ENCODE data around the gene CBARP. TPM values are rescaled to one million over a fixed set of nuclear protein-coding genes. Genes with fewer than 3 reads are reported as not detected.
A peak's percentile ranks its signal among the peaks of the same experiment; 100 is the strongest.

CBARP gene
- total RNA-seq, 1 donor from 2014 or later: 0.96 TPM

DNA sequence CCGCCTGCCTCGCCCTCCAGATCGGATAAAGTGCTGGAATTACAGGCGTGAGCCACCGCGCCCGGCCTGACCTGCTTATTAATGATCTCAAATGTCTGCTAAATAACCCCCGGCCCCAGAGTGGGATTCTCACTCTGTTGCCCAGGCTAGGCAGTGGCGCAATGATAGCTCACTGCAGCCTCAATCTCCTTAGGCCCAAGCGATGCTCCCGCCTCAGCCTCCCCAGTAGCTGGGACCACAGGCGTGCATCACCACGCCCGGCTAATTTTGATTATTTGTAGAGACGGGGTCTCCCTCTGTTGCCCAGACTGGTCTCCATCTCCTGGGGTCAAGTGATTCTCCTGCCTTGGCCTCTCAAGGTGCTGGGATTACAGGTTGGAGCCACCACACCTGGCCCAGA, 3.1 kb upstream of the CBARP start:
- Histone ChIP-seq H3K9me3 (replicated peaks) (no peaks in the 10 kb centered on the region), H3K27ac (replicated peaks) (peak overlapping the region; percentile 100), H3K27me3 (ENCODE audit: low read depth) (peaks cover 6% of the 10 kb centered on the region), H3K36me3 (no peaks in the 10 kb centered on the region), H3K4me1 (peaks cover 83% of the 10 kb centered on the region), H3K4me3 (peak overlapping the region; percentile 90)
- DNase-seq: no peak
- no peak for TF ChIP-seq CTCF (IDR thresholded peaks at IDR 0.05; ENCODE audit: borderline replicate concordance)
- intact Hi-C loops (cut with micrococcal nuclease): no loop called here

DNA sequence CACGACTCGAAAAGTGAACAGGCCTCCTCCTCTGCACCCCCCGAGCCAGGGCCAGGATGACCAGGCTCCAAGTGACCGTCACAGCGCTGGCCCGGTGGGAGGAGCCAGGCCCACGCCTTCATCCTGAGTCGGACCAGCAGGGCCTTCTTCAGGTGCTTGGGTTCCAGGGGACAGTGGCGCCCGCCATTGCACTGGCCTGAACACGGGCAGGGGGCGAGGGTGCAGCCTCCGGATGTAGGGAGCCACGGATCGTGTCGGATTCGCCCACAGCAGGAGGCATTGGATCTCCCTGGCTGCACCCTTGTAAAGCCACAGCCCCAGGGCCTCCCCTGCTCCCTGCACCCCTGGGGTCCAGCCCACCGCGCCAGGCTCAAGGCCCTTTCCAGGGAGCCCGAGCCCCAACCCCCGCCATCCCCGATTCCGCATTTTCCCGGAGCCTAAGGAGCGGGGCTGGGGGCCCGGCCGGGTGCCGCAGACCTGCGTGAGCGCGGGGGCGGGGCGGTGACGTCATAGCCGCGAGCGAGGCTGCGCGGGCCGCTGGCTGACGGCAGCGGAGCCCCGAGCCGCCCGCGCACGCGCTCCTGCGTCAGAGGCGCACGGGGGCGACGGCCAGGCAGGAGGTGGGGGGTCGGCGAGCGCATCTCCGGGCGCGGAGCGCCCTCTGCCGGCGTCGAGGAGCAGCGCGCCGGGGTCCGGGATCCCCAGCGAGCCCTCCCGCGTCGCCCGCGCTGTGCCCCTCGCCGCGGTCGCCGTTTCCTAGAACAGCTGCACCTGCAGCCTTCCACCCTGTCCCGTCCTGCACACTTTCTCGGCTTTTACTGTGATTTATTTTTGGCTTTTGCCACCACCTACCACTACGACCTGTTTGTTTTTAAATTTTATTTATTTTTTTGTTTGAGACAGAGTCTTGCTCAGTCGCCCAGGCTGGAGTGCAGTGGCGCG, 2.3 kb upstream of the CBARP start:
- H3K9me3 ChIP-seq (replicated peaks): no peaks in the 10 kb centered on the region
- H3K27me3 ChIP-seq (ENCODE audit: low read depth): peaks cover 6% of the 10 kb centered on the region
- H3K4me3 ChIP-seq: peak overlapping the region; percentile 90
- intact Hi-C loops (cut with micrococcal nuclease): no loop called here
- H3K27ac ChIP-seq (replicated peaks): peak overlapping the region; percentile 100
- DNase-seq: peak; percentile 90
- H3K36me3 ChIP-seq: no peaks in the 10 kb centered on the region
- peak; percentile 93 for TF ChIP-seq CTCF (IDR thresholded peaks at IDR 0.05; ENCODE audit: borderline replicate concordance)
- peaks cover 75% of the 10 kb centered on the region for H3K4me1 ChIP-seq

GRCh38 chr19:1239420-1239795, 1.6 kb upstream of the CBARP start:
- H3K4me1 ChIP-seq: peaks cover 68% of the 10 kb centered on the region

GRCh38 chr19:1238369-1239303, 831 bp upstream of the CBARP start:
- Histone ChIP-seq H3K4me1 (peaks cover 62% of the 10 kb centered on the region), H3K27me3 (ENCODE audit: low read depth) (peaks cover 6% of the 10 kb centered on the region), H3K27ac (replicated peaks) (peak overlapping the region; percentile 33), H3K4me3 (peak overlapping the region; percentile 73), H3K36me3 (no peaks in the 10 kb centered on the region), H3K9me3 (replicated peaks) (no peaks in the 10 kb centered on the region)
- TF ChIP-seq CTCF (IDR thresholded peaks at IDR 0.05; ENCODE audit: borderline replicate concordance): no peak
- intact Hi-C loops (cut with micrococcal nuclease): no loop called here
- no peak for DNase-seq

More at GRCh38 chr19:1239420-1239795, 1.6 kb upstream of the CBARP start:
- no peak for DNase-seq
- H3K27ac ChIP-seq (replicated peaks): peak overlapping the region; percentile 100
- H3K4me3 ChIP-seq: peak overlapping the region; percentile 90
- no peak for TF ChIP-seq CTCF (IDR thresholded peaks at IDR 0.05; ENCODE audit: borderline replicate concordance)
- H3K36me3 ChIP-seq: no peaks in the 10 kb centered on the region
- no peaks in the 10 kb centered on the region for H3K9me3 ChIP-seq (replicated peaks)
- intact Hi-C loops (cut with micrococcal nuclease): no loop called here
- H3K27me3 ChIP-seq (ENCODE audit: low read depth): peaks cover 6% of the 10 kb centered on the region

DNA sequence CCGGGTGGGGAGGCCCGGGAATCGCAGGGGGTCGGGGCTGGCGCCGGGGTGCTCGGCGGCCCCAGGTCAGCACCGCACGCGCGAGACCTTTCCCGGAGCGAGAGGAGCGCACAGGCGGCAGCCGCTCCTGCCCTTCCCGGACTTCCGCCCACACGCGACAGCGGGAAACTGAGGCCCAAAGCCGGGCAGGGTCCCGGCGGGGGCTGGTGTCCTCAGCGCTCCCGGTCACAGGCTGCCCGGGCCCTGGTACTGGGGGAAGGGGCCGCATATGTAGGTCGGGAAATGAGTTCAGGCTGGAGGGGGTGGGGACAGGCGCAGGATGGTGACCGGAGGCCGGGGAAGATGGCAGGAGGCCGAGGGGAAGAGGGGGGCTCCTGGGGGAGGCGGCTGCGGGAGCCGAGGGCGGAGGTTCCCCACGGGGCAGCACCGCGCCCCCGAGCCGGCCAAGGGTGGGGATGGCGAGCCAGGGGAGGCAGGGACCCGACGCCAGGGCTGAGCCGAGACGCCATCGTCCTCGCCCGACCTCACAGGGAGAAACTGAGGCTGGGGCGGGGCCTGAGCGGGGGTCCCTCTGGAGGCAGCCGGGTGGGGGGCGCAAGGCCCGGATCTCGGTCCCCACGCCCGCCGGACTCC, 662 bp downstream of the CBARP start:
- Histone ChIP-seq H3K4me1 (peaks cover 62% of the 10 kb centered on the region), H3K9me3 (replicated peaks) (no peaks in the 10 kb centered on the region), H3K27me3 (ENCODE audit: low read depth) (peaks cover 6% of the 10 kb centered on the region), H3K27ac (replicated peaks) (no peak overlapping the region), H3K36me3 (no peaks in the 10 kb centered on the region), H3K4me3 (peak overlapping the region; percentile 73)
- intact Hi-C loops (cut with micrococcal nuclease): no loop called here
- DNase-seq: no peak
- no peak for TF ChIP-seq CTCF (IDR thresholded peaks at IDR 0.05; ENCODE audit: borderline replicate concordance)
